SK-N-SH treated with all-trans-retinoic acid at 6 μM for 48 hours (cell line): ENCODE results near the gene IDUA.

ENCODE experiments used
- ESRRG ChIP-seq: fragments of 250-450 bp; sonication (Bioruptor Pico); IDR thresholded peaks from 2 replicates; pipeline ENCODE4 v1.6.1; 2021; ENCODE audit warnings: mild to moderate bottlenecking
- GLIS3 ChIP-seq: fragments of 250-450 bp; sonication (Bioruptor Pico); IDR thresholded peaks from 2 replicates; pipeline ENCODE4 v1.5.0; 2020; ENCODE audit warnings: mild to moderate bottlenecking, moderate library complexity
- OSR1 ChIP-seq: fragments of 250-450 bp; sonication (Bioruptor Pico); IDR thresholded peaks from 2 replicates; pipeline ENCODE4 v1.8.0; 2022; ENCODE audit warnings: moderate library complexity, mild to moderate bottlenecking, inconsistent platforms
- PATZ1 ChIP-seq: fragments of 250-450 bp; sonication (Bioruptor Pico); IDR thresholded peaks from 2 replicates; pipeline ENCODE4 v1.8.0; 2020; ENCODE audit warnings: mild to moderate bottlenecking, moderate library complexity, borderline replicate concordance
- POU6F1 ChIP-seq: fragments of 250-450 bp; sonication (Bioruptor Pico); IDR thresholded peaks from 2 replicates; pipeline ENCODE4 v1.8.0; 2021; ENCODE audit warnings: low read depth, mild to moderate bottlenecking, moderate library complexity, borderline replicate concordance
- RARB ChIP-seq: fragments of 250-450 bp; sonication (Bioruptor Pico); IDR thresholded peaks from 2 replicates; pipeline ENCODE4 v1.8.0; 2021; ENCODE audit warnings: mild to moderate bottlenecking, moderate library complexity
- ZC3H10 ChIP-seq: fragments of 250-450 bp; sonication (Bioruptor Pico); IDR thresholded peaks from 2 replicates; pipeline ENCODE4 v1.5.1; 2021; ENCODE audit warnings: mild to moderate bottlenecking, moderate library complexity
- ZFP3 ChIP-seq: fragments of 250-450 bp; sonication (Bioruptor Pico); IDR thresholded peaks from 2 replicates; pipeline ENCODE4 v1.5.0; 2020; ENCODE audit warnings: mild to moderate bottlenecking, moderate library complexity
- ZFP30 ChIP-seq: fragments of 450-650 bp; formaldehyde crosslinking; IDR thresholded peaks from 2 replicates; pipeline ENCODE4 v1.5.0; 2022; ENCODE audit warnings: mild to moderate bottlenecking, moderate library complexity
- ZNF565 ChIP-seq: fragments of 450-650 bp; formaldehyde crosslinking; conservative IDR thresholded peaks from 2 replicates; pipeline ENCODE4 v1.5.0; 2020; ENCODE audit warnings: low read depth, mild to moderate bottlenecking, moderate library complexity
- ZNF8 ChIP-seq: fragments of 450-650 bp; formaldehyde crosslinking; IDR thresholded peaks from 2 replicates; pipeline ENCODE4 v1.5.0; 2020; ENCODE audit warnings: mild to moderate bottlenecking, moderate library complexity

- TF ChIP-seq ZC3H10 (no peak), ZFP30 (CRISPR knock-in tag) (no peak), ZNF8 (no peak), OSR1 (CRISPR knock-in tag) (no peak), ZFP3 (CRISPR knock-in tag) (no peak), POU6F1 (CRISPR knock-in tag) (no peak), ZNF565 (CRISPR knock-in tag) (no peak), RARB (no peak), GLIS3 (CRISPR knock-in tag) (no peak), ESRRG (CRISPR knock-in tag) (no peak), PATZ1 (CRISPR knock-in tag) (no peak)
Observed at GRCh38 chr4:1010395-1011021, 23.7 kb downstream of the IDUA start.
